ENCODE data around the gene ELAPOR1. TPM values are rescaled to one million over a fixed set of nuclear protein-coding genes. Genes with fewer than 3 reads are reported as not detected.
"Not testable (repeated sequence)": the region's sequence is repeated elsewhere in the genome, so short reads cannot be mapped to it uniquely, and the experiment has no call there.

The ELAPOR1 gene
- total RNA-seq, 1 donor: 0.45 TPM

- no peak for DNase-seq (ENCODE audit: low read depth)
- no peak for TF ChIP-seq CTCF (IDR thresholded peaks at IDR 0.05; ENCODE audit: insufficient read depth, low read length)
- H3K4me3 ChIP-seq (ENCODE audit: low read depth, low read length): no peak overlapping the region
Observed at GRCh38 chr1:109134423-109134822, 20.5 kb downstream of the ELAPOR1 start.

GRCh38 chr1:109135940-109136339 lies 22.0 kb downstream of the ELAPOR1 start:
- DNase-seq (ENCODE audit: low read depth): no peak
- no peak overlapping the region for H3K4me3 ChIP-seq (ENCODE audit: low read depth, low read length)
- TF ChIP-seq CTCF (IDR thresholded peaks at IDR 0.05; ENCODE audit: insufficient read depth, low read length): no peak

GRCh38 chr1:109136766-109137165 lies 22.9 kb downstream of the ELAPOR1 start:
- no peak for DNase-seq (ENCODE audit: low read depth)
- H3K4me3 ChIP-seq (ENCODE audit: low read depth, low read length): no peak overlapping the region
- TF ChIP-seq CTCF (IDR thresholded peaks at IDR 0.05; ENCODE audit: insufficient read depth, low read length): no peak

GRCh38 chr1:109137958-109138357 lies 24.0 kb downstream of the ELAPOR1 start:
- no peak overlapping the region for H3K4me3 ChIP-seq (ENCODE audit: low read depth, low read length)
- DNase-seq (ENCODE audit: low read depth): no peak
- no peak for TF ChIP-seq CTCF (IDR thresholded peaks at IDR 0.05; ENCODE audit: insufficient read depth, low read length)

- no peak overlapping the region for H3K4me3 ChIP-seq (ENCODE audit: low read depth, low read length)
Observed at GRCh38 chr1:109138358-109138757, 24.4 kb downstream of the ELAPOR1 start.

GRCh38 chr1:109140392-109140791 lies 26.5 kb downstream of the ELAPOR1 start:
- no peak for DNase-seq (ENCODE audit: low read depth)
- no peak for TF ChIP-seq CTCF (IDR thresholded peaks at IDR 0.05; ENCODE audit: insufficient read depth, low read length)
- no peak overlapping the region for H3K4me3 ChIP-seq (ENCODE audit: low read depth, low read length)

More at GRCh38 chr1:109138358-109138757, 24.4 kb downstream of the ELAPOR1 start:
- DNase-seq (ENCODE audit: low read depth): no peak
- TF ChIP-seq CTCF (IDR thresholded peaks at IDR 0.05; ENCODE audit: insufficient read depth, low read length): no peak

GRCh38 chr1:109142260-109142659 lies 28.3 kb downstream of the ELAPOR1 start:
- no peak for TF ChIP-seq CTCF (IDR thresholded peaks at IDR 0.05; ENCODE audit: insufficient read depth, low read length)
- DNase-seq (ENCODE audit: low read depth): no peak
- H3K4me3 ChIP-seq (ENCODE audit: low read depth, low read length): no peak overlapping the region

- H3K4me3 ChIP-seq (ENCODE audit: low read depth, low read length); DNase-seq (ENCODE audit: low read depth): not testable (repeated sequence)
Observed at GRCh38 chr1:109142725-109143124, 28.8 kb downstream of the ELAPOR1 start.

Data from fibroblast of the aortic adventitia (primary cell).